GM13976 (cell line): ENCODE data around the gene IKZF5.
A peak's percentile ranks its signal among the peaks of the same experiment; 100 is the strongest.

ENCODE experiments used
- DNase-seq: peaks from one replicate; pipeline ENCODE4 v3.0.0; 2012; ENCODE audit warnings: low spot score
- in situ Hi-C: fragments of 300-500 bp; cut with MboI; formaldehyde crosslinking; loops from one replicate; pipeline ENCODE4 v1.12.0; 2022; ENCODE audit warnings: low sequenced_read_pairs, mixed read lengths, inconsistent platforms; ENCODE audit not compliant: unreplicated experiment
- TF ChIP-seq, protein P1 (sequence below): IDR thresholded peaks from 2 replicates; pipeline ENCODE4 v1.5.1; 2012; ENCODE audit warnings: borderline replicate concordance, mild to moderate bottlenecking; ENCODE audit not compliant: insufficient read depth; ENCODE audit errors: extremely low read depth, missing control alignments, control extremely low read depth

IKZF5 gene

DNA sequence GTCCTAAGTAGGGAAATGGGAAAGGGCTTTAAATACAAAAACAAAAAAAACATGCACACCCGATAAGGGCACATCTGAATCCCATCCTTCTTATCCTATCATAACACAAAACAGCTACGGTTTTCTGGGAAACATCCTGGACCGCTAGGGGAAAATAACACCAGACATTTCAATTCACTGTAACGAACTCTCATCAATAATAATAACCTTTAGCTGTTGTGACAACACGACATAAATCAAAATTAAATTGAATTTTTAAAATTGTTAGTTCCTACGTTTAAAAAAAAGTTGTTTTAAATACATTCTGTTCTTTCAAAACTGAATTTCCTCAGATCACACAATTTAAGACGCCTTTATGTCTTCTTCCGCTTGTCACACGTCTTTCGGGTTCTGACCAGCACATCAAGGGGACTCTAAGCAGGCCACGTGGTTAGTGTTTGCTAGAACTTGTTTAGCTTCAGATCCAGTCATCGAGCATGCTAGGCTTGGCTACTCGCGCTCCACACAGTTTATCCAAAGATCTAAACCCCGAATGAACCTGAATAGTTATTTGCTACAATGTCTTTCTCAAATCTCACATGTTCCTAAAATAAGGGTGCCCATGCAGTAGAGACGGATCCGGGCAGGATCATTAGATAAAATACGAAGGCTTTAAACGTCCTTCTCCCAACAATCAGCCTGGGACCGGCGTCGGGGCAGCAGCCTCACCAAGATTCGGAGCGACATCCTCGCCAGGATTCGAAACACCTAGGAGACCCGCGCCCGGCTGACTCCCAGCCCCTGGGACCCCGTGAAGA, 839 bp downstream of the IKZF5 start:
- in situ Hi-C loops: no loop called here
- DNase-seq: peak; percentile 73
- TF ChIP-seq, protein P1, sequence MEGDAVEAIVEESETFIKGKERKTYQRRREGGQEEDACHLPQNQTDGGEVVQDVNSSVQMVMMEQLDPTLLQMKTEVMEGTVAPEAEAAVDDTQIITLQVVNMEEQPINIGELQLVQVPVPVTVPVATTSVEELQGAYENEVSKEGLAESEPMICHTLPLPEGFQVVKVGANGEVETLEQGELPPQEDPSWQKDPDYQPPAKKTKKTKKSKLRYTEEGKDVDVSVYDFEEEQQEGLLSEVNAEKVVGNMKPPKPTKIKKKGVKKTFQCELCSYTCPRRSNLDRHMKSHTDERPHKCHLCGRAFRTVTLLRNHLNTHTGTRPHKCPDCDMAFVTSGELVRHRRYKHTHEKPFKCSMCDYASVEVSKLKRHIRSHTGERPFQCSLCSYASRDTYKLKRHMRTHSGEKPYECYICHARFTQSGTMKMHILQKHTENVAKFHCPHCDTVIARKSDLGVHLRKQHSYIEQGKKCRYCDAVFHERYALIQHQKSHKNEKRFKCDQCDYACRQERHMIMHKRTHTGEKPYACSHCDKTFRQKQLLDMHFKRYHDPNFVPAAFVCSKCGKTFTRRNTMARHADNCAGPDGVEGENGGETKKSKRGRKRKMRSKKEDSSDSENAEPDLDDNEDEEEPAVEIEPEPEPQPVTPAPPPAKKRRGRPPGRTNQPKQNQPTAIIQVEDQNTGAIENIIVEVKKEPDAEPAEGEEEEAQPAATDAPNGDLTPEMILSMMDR: no peak

GRCh38 chr10:123004298-123004697, 4.3 kb downstream of the IKZF5 start:
- DNase-seq: no peak
- in situ Hi-C loops: no loop called here
- TF ChIP-seq, protein P1: no peak

DNA sequence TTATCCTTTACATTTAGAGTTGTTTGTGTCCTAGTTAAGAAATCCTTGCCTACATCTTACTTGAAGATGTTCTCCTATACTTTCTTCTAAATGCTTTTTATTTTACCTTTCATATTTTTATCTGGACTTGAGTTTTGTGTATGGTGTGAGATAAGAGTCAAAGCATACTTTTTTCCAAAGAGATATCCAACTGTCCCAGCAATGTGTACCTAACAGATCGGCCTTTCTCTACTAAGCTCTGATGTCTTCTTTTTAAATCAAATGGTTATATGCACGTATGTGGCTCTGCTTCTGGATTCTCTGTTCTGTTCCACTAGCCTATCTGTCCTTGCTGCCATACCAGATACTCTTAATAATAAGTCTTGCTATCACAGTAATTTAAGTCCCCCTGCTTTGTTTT, 7.2 kb downstream of the IKZF5 start:
- TF ChIP-seq, protein P1: no peak
- in situ Hi-C loops: no loop called here
- DNase-seq: no peak

DNA sequence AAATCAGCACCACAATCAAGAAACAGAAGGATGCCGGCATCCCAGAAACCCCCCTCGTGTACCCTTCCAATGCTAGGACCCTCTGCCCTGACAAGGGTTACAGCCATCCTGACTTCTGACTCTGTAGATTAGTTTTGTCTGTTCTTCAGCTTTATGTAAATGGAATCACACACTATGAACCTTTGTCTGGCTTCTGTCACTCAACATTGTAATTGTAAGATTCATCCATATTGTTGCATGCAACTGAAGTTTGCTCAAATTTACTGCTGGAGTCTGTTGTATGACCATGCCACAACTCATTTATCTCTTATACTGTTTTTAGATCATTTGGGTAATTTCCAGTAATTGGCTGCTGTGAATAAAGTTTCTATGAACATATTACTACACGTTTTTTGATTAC, 8.4 kb downstream of the IKZF5 start:
- in situ Hi-C loops: no loop called here
- no peak for DNase-seq
- TF ChIP-seq, protein P1: no peak

DNA sequence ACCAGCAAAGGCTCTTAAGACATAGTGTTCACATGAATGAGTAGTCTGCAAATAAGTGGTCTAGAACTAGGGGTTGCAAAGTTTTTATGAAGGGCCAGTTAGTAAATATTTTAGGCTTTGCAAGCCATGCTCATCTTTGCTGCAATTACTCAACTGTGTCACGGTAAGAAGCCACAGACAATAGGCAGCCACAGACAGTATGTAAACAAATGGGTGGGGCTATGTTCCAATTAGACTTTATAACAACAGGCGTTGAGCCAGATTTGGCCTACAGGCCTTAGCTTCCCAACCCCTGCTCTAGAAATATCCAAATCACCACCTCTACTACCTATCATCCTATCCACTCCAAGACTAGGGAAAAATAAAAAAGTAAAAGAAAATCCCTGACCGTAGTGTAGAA, 9.2 kb downstream of the IKZF5 start:
- DNase-seq: no peak
- in situ Hi-C loops: no loop called here
- TF ChIP-seq, protein P1: no peak

DNA sequence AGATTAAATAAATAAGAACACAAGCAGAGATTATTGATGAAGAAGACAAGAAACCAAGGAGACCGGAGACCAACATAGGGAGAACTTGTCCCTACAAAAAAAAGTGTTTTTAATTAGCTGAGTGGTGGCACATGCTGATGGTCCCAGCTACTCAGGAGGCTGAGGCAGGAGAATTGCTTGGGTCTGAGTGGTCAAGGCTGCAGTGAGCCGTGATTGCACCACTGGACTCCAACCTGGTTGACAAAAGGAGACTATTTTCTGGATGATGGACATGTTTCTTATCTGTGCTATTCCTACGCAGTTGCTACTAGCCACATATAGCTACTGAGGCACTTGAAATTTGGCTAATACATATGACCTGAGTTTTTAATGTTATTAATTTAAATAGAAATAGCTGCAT, 9.7 kb downstream of the IKZF5 start:
- DNase-seq: no peak
- TF ChIP-seq, protein P1: no peak
- in situ Hi-C loops: no loop called here
